ENCODE measurements around the gene ATL3. TPM values are rescaled to one million over a fixed set of nuclear protein-coding genes. Genes with fewer than 3 reads are reported as not detected.

ATL3 gene
- total RNA-seq, 1 experiment from 2014 or later = 63.9 TPM

DNA sequence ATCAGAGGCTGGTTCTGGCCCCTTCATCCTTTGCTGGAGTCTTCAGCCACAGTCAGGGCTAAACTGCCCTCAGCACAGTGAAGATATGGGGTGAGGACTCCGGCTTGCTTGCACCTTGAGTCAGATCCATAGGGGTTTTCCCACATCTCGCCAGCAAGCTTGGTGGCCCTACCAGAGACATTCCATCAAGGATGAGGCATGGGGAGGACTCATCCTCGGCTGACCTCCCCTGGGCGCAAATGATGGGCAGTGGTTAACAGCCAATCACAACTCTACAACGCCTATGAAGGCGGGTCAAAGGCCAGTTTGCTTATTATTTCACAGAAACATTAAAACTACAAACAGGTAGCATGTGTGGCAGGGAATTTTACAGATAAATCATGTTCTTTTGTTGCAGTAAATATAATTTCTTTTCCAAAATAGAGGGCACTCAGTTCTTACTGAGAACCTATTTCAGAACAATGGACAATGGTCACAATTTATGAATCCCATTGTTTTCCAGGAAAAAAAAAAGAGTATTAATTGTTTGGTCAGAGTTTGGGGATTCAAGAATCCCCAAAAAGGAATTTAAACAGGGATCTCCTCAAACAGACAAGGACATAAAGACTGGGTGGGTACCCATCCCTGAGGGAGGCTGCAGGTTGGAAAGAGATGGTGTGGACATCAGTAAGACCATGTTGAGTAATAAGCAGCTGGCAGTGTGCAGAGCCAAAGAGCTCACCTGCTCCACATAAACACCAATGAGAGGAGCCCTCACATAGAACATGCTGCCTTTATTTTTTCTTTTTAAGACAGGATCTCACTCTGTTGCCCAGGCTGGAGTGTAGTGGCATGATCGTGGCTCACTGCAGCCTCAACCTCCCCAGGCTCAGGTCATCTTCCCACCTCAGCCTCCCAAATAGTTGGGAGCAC, 71.7 kb downstream of the ATL3 start:
- DNase-seq (ENCODE audit: low spot score) = no peak
- Histone ChIP-seq H3K9me3 (ENCODE audit: low read depth, low read length, poor library complexity, severe bottlenecking) (no peaks in the 10 kb centered on the region), H3K27ac (ENCODE audit: low read depth, low read length, poor library complexity, severe bottlenecking) (no peak overlapping the region), H3K36me3 (ENCODE audit: insufficient read depth, low read length, poor library complexity, severe bottlenecking) (no peaks in the 10 kb centered on the region), H3K27me3 (replicated peaks; ENCODE audit: insufficient read depth, low read depth, low read length, poor library complexity) (no peaks in the 10 kb centered on the region), H3K4me3 (ENCODE audit: low read depth, low read length, poor library complexity, severe bottlenecking) (no peak overlapping the region), H3K4me1 (ENCODE audit: insufficient read depth, low read length, poor library complexity, severe bottlenecking) (no peaks in the 10 kb centered on the region)
- intact Hi-C loops (cut with micrococcal nuclease; ENCODE audit: unreplicated experiment) = no loop called here
- ChIA-PET POLR2A (ENCODE audit: low non-redundant PET) (no interaction called here), CTCF (no interaction called here)
- TF ChIP-seq, protein P1, sequence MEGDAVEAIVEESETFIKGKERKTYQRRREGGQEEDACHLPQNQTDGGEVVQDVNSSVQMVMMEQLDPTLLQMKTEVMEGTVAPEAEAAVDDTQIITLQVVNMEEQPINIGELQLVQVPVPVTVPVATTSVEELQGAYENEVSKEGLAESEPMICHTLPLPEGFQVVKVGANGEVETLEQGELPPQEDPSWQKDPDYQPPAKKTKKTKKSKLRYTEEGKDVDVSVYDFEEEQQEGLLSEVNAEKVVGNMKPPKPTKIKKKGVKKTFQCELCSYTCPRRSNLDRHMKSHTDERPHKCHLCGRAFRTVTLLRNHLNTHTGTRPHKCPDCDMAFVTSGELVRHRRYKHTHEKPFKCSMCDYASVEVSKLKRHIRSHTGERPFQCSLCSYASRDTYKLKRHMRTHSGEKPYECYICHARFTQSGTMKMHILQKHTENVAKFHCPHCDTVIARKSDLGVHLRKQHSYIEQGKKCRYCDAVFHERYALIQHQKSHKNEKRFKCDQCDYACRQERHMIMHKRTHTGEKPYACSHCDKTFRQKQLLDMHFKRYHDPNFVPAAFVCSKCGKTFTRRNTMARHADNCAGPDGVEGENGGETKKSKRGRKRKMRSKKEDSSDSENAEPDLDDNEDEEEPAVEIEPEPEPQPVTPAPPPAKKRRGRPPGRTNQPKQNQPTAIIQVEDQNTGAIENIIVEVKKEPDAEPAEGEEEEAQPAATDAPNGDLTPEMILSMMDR (conservative IDR thresholded peaks at IDR 0.05; ENCODE audit: low read depth, low read length) = no peak
- TF ChIP-seq EZH2 (IDR thresholded peaks at IDR 0.05; ENCODE audit: borderline replicate concordance, low read depth, low read length, poor library complexity, severe bottlenecking) = no peak
- BruUV-seq (replicated peaks) = no TSS peak

DNA sequence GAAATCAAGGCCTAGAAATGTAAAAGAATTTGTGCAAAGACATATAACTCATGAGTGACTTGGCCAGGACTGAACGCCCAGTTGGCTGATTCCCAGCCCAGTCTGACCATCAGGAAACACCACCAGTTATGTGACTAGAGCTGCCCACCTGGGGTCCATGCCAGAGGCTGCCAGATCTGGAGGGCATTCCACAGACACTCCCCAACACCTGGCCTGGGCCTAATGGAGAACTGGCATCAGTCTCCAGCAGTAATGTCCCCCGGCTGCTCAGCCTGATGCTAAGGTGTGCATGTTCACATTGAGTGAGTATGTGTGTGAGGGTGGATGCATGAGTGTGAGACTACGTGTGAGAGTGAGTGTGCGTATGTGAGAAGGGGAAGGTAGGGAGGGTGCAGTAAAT, 72.6 kb downstream of the ATL3 start:
- POLR2A ChIA-PET (ENCODE audit: low non-redundant PET) = no interaction called here
- Histone ChIP-seq H3K4me3 (ENCODE audit: low read depth, low read length, poor library complexity, severe bottlenecking) (no peak overlapping the region), H3K36me3 (ENCODE audit: insufficient read depth, low read length, poor library complexity, severe bottlenecking) (no peaks in the 10 kb centered on the region), H3K9me3 (ENCODE audit: low read depth, low read length, poor library complexity, severe bottlenecking) (no peaks in the 10 kb centered on the region), H3K27me3 (replicated peaks; ENCODE audit: insufficient read depth, low read depth, low read length, poor library complexity) (no peaks in the 10 kb centered on the region), H3K4me1 (ENCODE audit: insufficient read depth, low read length, poor library complexity, severe bottlenecking) (no peaks in the 10 kb centered on the region), H3K27ac (ENCODE audit: low read depth, low read length, poor library complexity, severe bottlenecking) (no peak overlapping the region)
- BruUV-seq (replicated peaks) = no TSS peak
- intact Hi-C loops (cut with micrococcal nuclease; ENCODE audit: unreplicated experiment) = no loop called here
- TF ChIP-seq EZH2 (IDR thresholded peaks at IDR 0.05; ENCODE audit: borderline replicate concordance, low read depth, low read length, poor library complexity, severe bottlenecking) = no peak
- TF ChIP-seq, protein P1 (conservative IDR thresholded peaks at IDR 0.05; ENCODE audit: low read depth, low read length) = no peak
- CTCF ChIA-PET = no interaction called here
- no peak for DNase-seq (ENCODE audit: low spot score)

DNA sequence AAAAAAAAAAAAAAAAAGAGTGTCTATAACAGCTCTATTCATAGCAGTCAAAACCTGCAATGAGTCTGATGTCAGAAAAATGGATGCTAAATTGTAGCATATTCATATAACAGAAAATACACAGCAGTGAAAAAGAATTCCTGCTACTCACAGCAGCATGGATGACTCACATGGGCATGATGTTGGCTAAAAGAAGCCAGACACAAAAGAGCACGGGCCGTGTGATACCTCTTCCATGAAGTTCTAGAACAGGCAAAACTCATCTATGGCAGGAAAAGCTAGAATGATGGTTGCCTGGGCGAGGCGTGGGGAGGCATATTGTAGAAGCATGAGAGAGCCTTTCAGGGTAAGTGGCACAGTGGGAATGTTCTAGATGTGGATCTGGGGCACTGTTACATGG, 75.9 kb downstream of the ATL3 start:
- no TSS peak for BruUV-seq (replicated peaks)
- H3K4me3 ChIP-seq (ENCODE audit: low read depth, low read length, poor library complexity, severe bottlenecking) = no peak overlapping the region
- ChIA-PET CTCF (interaction anchor here (1.1 kb wide), 1 partner anchor 560 kb away, joined by 6 read pairs; no protein-coding TSS in a partner anchor), POLR2A (ENCODE audit: low non-redundant PET) (no interaction called here)
- H3K27me3 ChIP-seq (replicated peaks; ENCODE audit: insufficient read depth, low read depth, low read length, poor library complexity) = no peaks in the 10 kb centered on the region
- H3K4me1 ChIP-seq (ENCODE audit: insufficient read depth, low read length, poor library complexity, severe bottlenecking) = no peaks in the 10 kb centered on the region
- H3K27ac ChIP-seq (ENCODE audit: low read depth, low read length, poor library complexity, severe bottlenecking) = no peak overlapping the region
- DNase-seq (ENCODE audit: low spot score) = no peak
- TF ChIP-seq, protein P1 (conservative IDR thresholded peaks at IDR 0.05; ENCODE audit: low read depth, low read length) = no peak
- TF ChIP-seq EZH2 (IDR thresholded peaks at IDR 0.05; ENCODE audit: borderline replicate concordance, low read depth, low read length, poor library complexity, severe bottlenecking) = no peak
- intact Hi-C loops (cut with micrococcal nuclease; ENCODE audit: unreplicated experiment) = no loop called here
- H3K36me3 ChIP-seq (ENCODE audit: insufficient read depth, low read length, poor library complexity, severe bottlenecking) = no peaks in the 10 kb centered on the region
- no peaks in the 10 kb centered on the region for H3K9me3 ChIP-seq (ENCODE audit: low read depth, low read length, poor library complexity, severe bottlenecking)
